Left forelimb (tissue), 1 donor: ENCODE data around the gene CD36.

Experiments used
- DNase-seq: peaks from one replicate; pipeline ENCODE4 v3.0.0-alpha.2; 2018; ENCODE audit warnings: low spot score

CD36 gene

DNA sequence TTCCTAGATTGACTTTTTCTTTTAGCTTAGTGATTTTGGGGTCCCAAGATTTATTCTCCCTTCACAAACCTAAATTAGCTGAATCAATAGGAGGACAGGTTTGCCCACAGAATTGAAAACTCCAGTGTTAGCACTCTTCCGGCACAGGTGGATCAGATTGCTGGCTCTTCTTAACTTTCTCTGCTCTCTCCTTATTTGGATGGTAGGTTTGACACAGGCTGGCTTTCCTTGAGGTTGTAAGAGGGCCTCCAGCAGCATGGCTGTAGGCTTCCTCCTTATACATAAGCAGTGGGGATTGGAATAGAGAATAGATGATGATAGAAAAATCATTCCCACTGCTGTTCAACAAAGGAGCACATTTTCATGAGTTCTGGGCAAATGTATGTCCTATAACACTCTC, 9.4 kb upstream of the CD36 start:
- DNase-seq: no peak

DNA sequence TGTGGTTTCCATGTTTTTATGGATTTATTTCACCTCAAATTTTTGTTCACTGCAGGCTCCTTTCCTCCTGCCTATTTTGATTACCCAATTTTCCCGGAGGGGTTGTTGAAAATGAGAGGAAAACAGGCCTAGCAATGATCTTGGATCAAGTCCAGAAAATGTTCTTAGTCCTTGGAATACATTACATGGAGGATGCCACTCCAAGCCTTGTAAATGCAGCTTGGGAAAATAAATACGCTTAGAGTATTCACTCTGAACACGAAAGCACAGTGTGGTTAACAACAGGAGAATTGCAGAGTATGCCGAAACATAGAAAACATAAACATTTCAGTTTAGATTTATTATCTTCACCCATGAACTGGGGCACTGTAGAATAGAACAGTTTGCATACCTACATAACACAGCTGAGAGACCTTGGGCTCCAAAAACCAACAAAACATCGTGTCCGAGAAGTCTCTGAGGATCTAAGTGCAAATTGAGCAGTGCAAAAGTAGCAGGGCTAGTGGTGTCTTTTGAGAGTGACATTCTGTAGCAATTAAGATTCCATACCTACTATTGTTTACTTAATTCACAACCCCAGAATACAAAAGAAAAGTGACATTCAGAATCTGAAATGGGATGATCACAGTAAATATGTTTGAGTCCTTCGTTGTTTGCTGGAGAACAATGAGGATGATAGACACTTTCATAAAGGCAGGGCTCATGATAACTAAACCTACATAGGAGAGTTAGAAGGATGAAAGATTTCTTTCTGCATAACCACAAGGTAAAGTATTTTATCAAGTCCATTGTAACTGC, 7.6 kb upstream of the CD36 start:
- DNase-seq: no peak

GRCh38 chr7:80631421-80631820, 7.0 kb upstream of the CD36 start:
- DNase-seq: no peak

- no peak for DNase-seq
Measured at GRCh38 chr7:80632139-80632538, 6.3 kb upstream of the CD36 start.

DNA sequence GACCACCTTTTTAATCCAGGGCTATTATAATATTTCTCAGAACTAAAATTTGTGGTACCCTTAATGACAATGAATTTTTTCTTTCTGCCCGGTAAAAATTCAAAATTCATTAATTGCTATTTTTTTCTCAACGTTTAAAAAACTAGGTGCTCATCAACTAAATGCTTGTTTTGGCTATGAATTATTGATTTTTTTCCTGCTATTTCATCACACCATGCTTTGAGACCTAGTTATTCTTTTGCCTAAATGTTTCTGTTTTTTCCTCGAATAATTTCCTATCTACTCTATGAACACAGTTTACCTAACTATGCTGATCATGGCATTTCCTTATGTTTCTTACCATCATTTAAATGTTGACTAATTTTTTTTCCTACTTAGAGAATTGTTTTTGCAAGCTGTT, 5.6 kb upstream of the CD36 start:
- DNase-seq: no peak

GRCh38 chr7:80634505-80634904, 3.9 kb upstream of the CD36 start:
- DNase-seq: no peak

- DNase-seq: no peak
Measured at GRCh38 chr7:80635533-80635932, 2.9 kb upstream of the CD36 start.

GRCh38 chr7:80635998-80636397, 2.4 kb upstream of the CD36 start:
- no peak for DNase-seq

DNA sequence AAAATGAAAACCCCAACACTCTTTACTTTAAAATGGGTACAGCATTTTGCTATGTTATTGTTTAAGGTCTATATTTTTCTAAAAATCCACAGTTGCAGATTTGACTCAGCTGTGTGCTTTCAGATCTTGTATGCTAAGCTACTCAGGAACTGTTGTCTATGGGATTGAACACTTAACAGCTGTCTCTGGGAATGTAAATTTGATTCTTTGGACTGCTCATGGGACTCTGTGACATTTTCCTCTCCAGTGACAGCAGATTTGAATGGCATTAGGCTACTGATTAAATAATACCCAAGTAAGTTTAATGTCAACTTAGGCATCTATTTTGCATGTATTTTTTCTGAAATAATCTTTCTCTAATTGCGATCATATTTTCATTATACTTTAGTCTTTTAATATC, 1.7 kb upstream of the CD36 start:
- no peak for DNase-seq

DNA sequence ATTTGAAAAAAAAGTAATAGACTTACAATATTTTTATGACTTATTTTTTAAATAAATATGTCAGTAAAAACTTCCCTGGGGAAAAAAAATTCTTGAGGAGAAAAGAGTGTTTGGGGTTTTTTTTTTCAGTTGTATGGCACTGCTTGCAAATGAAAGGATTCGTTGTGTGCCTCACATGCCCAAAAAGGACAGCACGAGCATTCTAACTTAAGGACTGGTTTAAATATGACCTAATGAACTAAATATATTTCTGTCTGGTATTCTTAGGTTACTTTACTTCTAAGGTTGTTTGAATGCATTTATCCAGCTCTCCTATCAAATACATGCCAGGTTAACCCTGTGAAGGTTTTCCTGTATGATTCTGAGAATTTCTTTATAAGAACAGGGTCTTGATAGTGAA, 988 bp upstream of the CD36 start:
- DNase-seq: no peak

- DNase-seq: no peak
Measured at GRCh38 chr7:80639011-80639410, 569 bp downstream of the CD36 start.

DNA sequence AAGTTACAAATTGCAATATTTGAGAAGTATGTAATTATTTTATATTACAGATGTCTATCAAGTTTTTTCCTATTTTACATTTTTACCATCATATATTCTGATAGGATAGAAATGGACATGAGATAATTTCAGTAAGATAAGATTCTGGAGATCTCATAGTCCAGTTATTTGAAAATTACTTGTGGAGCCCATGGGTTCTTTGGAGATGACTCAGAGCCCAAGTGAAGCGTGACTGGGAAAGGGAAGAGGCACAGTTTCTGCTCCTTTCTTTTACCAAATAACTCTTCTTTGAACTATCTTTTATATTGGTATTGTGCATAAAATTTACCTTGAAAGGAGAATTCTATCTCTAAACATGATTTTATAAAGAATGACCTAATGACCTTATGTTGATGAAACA, 2.4 kb downstream of the CD36 start:
- no peak for DNase-seq

- DNase-seq: no peak
Measured at GRCh38 chr7:80641548-80641947, 3.1 kb downstream of the CD36 start.

DNA sequence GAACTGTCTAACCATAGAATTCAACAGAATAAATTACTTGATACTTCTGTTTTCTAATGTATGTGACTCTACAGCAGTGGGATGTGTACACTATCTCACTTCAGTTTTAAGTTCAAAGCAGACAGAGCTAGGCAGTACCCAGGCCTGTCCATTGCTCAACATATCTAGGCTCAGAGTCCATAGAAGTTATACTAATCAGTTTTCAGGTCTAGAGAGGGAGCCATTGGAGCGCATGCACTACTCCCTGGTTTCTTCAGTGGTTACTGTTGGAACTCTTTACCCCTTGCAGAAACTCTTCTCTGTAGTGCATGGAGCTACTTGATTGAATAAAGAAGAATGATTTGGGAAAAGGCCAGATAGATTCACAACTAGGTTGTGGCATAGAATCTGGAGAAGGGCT, 4.4 kb downstream of the CD36 start:
- no peak for DNase-seq

GRCh38 chr7:80643336-80643915, 5.0 kb downstream of the CD36 start:
- no peak for DNase-seq

DNA sequence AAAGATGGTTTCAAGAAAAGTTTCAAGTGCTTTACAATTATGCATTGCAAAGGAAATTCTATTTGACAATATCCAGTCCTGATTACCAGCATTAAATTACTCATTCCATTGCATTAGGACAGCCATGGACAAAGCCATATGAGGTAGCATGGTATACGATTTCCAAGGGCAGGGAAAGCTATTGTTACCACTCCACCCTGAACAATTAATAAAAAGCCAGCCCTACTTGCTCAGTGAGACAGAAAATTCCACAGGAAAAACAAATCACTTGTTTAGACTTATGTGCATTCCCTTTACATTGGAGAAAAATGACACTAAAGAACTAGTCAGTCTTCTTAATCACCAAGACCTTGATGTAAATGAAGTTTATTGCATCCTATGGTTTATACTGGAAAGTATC, 5.6 kb downstream of the CD36 start:
- no peak for DNase-seq

- no peak for DNase-seq
Measured at GRCh38 chr7:80646083-80646865, 7.8 kb downstream of the CD36 start.

DNA sequence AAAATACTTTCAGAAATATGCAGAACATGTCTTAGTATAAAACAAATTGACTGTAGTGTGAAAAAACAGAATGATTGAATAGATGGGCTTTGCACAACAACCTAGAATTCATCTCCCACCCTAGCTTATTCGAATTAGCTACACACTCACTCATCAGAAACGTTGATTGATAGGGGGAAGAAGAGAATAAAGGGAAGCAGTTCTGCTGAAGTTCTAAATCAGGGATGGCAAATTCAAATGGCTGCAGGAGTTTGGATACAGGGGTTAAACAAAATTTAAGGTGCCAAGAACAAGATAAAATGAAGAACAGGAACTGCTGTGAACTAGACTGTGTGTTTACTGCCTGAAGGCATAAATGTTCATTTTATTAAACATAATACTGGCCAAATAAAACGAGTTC, 9.0 kb downstream of the CD36 start:
- DNase-seq: no peak

GRCh38 chr7:80648031-80648600, 9.7 kb downstream of the CD36 start:
- DNase-seq: no peak

DNA sequence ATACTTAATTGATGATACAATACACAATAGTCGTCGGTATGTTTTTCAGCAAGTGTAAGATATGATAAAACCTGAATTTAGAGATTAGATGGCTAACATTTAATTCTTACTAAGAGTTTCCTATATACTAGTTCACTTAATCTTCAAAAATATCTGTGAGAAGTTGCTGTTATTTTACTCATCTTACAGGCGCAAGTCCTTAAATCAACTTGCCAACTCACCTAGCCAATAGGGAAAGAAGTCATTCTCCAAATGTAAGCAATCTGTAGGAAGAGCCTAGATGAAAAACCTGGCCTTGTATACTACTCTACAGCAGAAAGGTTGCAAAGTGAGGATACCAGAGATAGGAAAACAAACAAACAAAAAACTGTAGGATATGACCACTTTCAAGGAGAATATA, 10.6 kb downstream of the CD36 start:
- no peak for DNase-seq

GRCh38 chr7:80650030-80650429, 11.6 kb downstream of the CD36 start:
- DNase-seq: no peak

- DNase-seq: no peak
Measured at GRCh38 chr7:80651471-80651870, 13.0 kb downstream of the CD36 start.

- no peak for DNase-seq
Measured at GRCh38 chr7:80653244-80653643, 14.8 kb downstream of the CD36 start.
